HG03439 (cell line): ENCODE results near the gene SLC9A2.

ENCODE experiments used
- ATAC-seq: cut with Tn5 transposase; IDR thresholded peaks from one replicate; pipeline ENCODE4 v1.9.1; 2021; ENCODE audit warnings: mild to moderate bottlenecking, moderate library complexity; ENCODE audit not compliant: unreplicated experiment

The SLC9A2 gene

GRCh38 chr2:102619414-102620319 is at the start of gene SLC9A2:
TSS of gene SLC9A2 (plus strand) at chr2:102619553. CDS start at chr2:102619849, 296 bp downstream.
- ATAC-seq, result no peak

- ATAC-seq, result no peak
These were observed 43.5 kb upstream of the SLC9A2 start for GRCh38 chr2:102575888-102576287.

GRCh38 chr2:102578376-102578775 is 41.0 kb upstream of the SLC9A2 start:
- no peak for ATAC-seq

GRCh38 chr2:102581911-102582310 is 37.4 kb upstream of the SLC9A2 start:
- ATAC-seq, result no peak

GRCh38 chr2:102582845-102583244 is 36.5 kb upstream of the SLC9A2 start:
- no peak for ATAC-seq

GRCh38 chr2:102585847-102586404 is 33.4 kb upstream of the SLC9A2 start:
- no peak for ATAC-seq

- ATAC-seq, result no peak
These were observed 31.0 kb upstream of the SLC9A2 start for GRCh38 chr2:102588213-102588939.

GRCh38 chr2:102589444-102589843 is 29.9 kb upstream of the SLC9A2 start:
- ATAC-seq, result no peak

GRCh38 chr2:102591491-102592045 is 27.8 kb upstream of the SLC9A2 start:
- no peak for ATAC-seq

GRCh38 chr2:102592601-102593000 is 26.8 kb upstream of the SLC9A2 start:
- ATAC-seq, result no peak

- ATAC-seq, result no peak
These were observed 25.8 kb upstream of the SLC9A2 start for GRCh38 chr2:102593516-102593915.

GRCh38 chr2:102594445-102595016 is 24.8 kb upstream of the SLC9A2 start:
- no peak for ATAC-seq

- no peak for ATAC-seq
These were observed 21.6 kb upstream of the SLC9A2 start for GRCh38 chr2:102597788-102598187.

GRCh38 chr2:102599486-102599885 is 19.9 kb upstream of the SLC9A2 start:
- no peak for ATAC-seq

- ATAC-seq, result peak; percentile 84
These were observed 17.6 kb upstream of the SLC9A2 start for GRCh38 chr2:102601730-102602129.

GRCh38 chr2:102603904-102604303 is 15.4 kb upstream of the SLC9A2 start:
- no peak for ATAC-seq

GRCh38 chr2:102604769-102605168 is 14.6 kb upstream of the SLC9A2 start:
- ATAC-seq, result no peak

- no peak for ATAC-seq
These were observed 13.0 kb upstream of the SLC9A2 start for GRCh38 chr2:102606353-102606752.

GRCh38 chr2:102615620-102616436 is 3.5 kb upstream of the SLC9A2 start:
- ATAC-seq, result peak; percentile 57
